Transverse colon (tissue), 4 donors: ENCODE measurements around the gene ST3GAL4. TPM values are rescaled to one million over a fixed set of nuclear protein-coding genes. Genes with fewer than 3 reads are reported as not detected.

Source experiments
- DNase-seq: peaks from one replicate; pipeline ENCODE4 v3.0.0-alpha.2; 2019
- H3K27ac ChIP-seq, 4 donors: fragments of 200-600 bp; sonication (generic); 2 replicates each; pipeline ENCODE4 v1.5.1; 2016 to 2018; ENCODE audit warnings: inconsistent platforms in 4 of 4
- H3K27me3 ChIP-seq: fragments of 200-600 bp; sonication (generic); 2 replicates; pipeline ENCODE4 v1.5.1; 2017; ENCODE audit warnings: inconsistent platforms
- H3K36me3 ChIP-seq, 4 donors: fragments of 200-600 bp; sonication (generic); 2 replicates each; pipeline ENCODE4 v1.5.1; 2017 to 2019; ENCODE audit warnings: inconsistent platforms in 4 of 4
- H3K4me1 ChIP-seq, 4 donors: fragments of 200-600 bp; sonication (generic); 2 replicates each; pipeline ENCODE4 v1.5.1; 2017 to 2020; ENCODE audit warnings: inconsistent platforms in 4 of 4
- H3K4me3 ChIP-seq, 4 donors: fragments of 200-600 bp; sonication (generic); 1 replicate in 1 of 4; 2 replicates in 3 of 4; pipeline versions ENCODE4 v1.5.1 to v1.6.1; 2017 to 2019; ENCODE audit warnings: inconsistent platforms in 4 of 4
- H3K9me3 ChIP-seq, 2 donors: fragments of 200-600 bp; sonication (generic); 2 replicates each; pipeline ENCODE4 v1.5.1; 2017 to 2019; ENCODE audit warnings: inconsistent platforms in 2 of 2
- EP300 ChIP-seq: sonication (generic); formaldehyde crosslinking; IDR thresholded peaks from one replicate; pipeline ENCODE4 v1.6.1; 2017; ENCODE audit warnings: antibody characterized with exemption, low read depth
- POLR2A ChIP-seq: fragments of 450-650 bp; IDR thresholded peaks from one replicate; pipeline ENCODE4 v1.6.1; 2016; ENCODE audit warnings: antibody characterized with exemption, mild to moderate bottlenecking, moderate library complexity
- POLR2AphosphoS5 ChIP-seq, 3 donors: sonication (generic); formaldehyde crosslinking; IDR thresholded peaks; one replicate each; pipeline ENCODE4 v1.6.1; 2016; ENCODE audit warnings: antibody characterized with exemption in 3 of 3
- WGBS, 2 donors: methylation state at CpG; one replicate each; pipeline ENCODE4 v1.1.5; 2018; ENCODE audit warnings: low coverage in 1 of 2; 5-methylcytosine and 5-hydroxymethylcytosine counted together
- in situ Hi-C, 4 donors: fragments of 200-750 bp; cut with MboI; loops; one replicate each; pipeline versions ENCODE4 v1.15.0 to v1.15.1; 2017; ENCODE audit warnings: low sequenced_read_pairs in 3 of 4, low pct_ligation_motif_present in 1 of 4, low pct_unique_long_range_greater_than_20kb in 1 of 4
- intact Hi-C: fragments of 100-400 bp; cut with DNase I; formaldehyde crosslinking; loops from one replicate; pipeline ENCODE4 v1.15.1; 2023; ENCODE audit warnings: low total_unique reads
- total RNA-seq, 4 donors: library from RNA; depleted of rRNA; stranded (reverse); fragments of >200 nt; gene quantifications; one replicate each; pipeline ENCODE4 v1.1.0, GENCODE V29; 2016
- TF ChIP-seq, protein P1 (sequence below), 5 experiments: fragments of 200-600 bp in 3 of 5; fragments of 450-650 bp in 2 of 5; sonication (generic) in 3 of 5; IDR thresholded peaks; 1 replicate in 2 of 5; 2 replicates in 3 of 5; pipeline ENCODE4 v1.5.1; 2016 to 2017; ENCODE audit warnings: antibody characterized with exemption in 5 of 5, inconsistent platforms in 3 of 5, mild to moderate bottlenecking in 2 of 5, moderate library complexity in 1 of 5

The ST3GAL4 gene
- total RNA-seq, 4 donors from 2014 or later, result 26.1 to 206 (median 166) TPM

DNA sequence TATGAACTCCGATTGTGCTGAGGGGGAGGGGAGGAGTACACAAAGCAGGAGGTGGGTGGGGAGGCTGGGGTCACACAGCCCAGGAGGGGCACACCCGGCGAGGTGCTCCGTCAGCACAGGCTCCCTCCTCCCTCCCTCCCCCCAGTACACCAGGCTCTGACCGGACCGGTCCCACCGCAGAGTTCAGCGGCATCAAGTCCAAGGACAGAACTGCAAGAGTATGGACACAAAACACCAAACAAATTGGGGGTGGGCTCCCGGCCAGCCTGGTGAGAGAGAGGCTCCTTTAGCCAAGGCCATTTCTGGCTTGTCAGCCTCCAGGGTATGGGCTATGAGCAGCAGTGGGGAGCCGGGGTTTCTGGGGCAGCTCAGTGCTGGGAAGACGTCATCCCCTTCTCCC, 68.3 kb downstream of the ST3GAL4 start:
- no peaks in the 10 kb centered on the region for H3K36me3 ChIP-seq
- 80% methylated on average over 11 of the region's 11 CpGs; no CpG with 5 or more reads in 1 of the 2 donors for WGBS, 2 donors
- no peak for TF ChIP-seq POLR2A
- no peak for TF ChIP-seq POLR2AphosphoS5 (IDR thresholded peaks at IDR 0.05)
- TF ChIP-seq EP300, result no peak
- TF ChIP-seq, protein P1, sequence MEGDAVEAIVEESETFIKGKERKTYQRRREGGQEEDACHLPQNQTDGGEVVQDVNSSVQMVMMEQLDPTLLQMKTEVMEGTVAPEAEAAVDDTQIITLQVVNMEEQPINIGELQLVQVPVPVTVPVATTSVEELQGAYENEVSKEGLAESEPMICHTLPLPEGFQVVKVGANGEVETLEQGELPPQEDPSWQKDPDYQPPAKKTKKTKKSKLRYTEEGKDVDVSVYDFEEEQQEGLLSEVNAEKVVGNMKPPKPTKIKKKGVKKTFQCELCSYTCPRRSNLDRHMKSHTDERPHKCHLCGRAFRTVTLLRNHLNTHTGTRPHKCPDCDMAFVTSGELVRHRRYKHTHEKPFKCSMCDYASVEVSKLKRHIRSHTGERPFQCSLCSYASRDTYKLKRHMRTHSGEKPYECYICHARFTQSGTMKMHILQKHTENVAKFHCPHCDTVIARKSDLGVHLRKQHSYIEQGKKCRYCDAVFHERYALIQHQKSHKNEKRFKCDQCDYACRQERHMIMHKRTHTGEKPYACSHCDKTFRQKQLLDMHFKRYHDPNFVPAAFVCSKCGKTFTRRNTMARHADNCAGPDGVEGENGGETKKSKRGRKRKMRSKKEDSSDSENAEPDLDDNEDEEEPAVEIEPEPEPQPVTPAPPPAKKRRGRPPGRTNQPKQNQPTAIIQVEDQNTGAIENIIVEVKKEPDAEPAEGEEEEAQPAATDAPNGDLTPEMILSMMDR (IDR thresholded peaks at IDR 0.05), result no peak
- H3K9me3 ChIP-seq, result no peaks in the 10 kb centered on the region
- DNase-seq, result no peak
- H3K4me3 ChIP-seq, result no peak overlapping the region
- in situ Hi-C loops (loop anchor here in 1 of 4 donors (25.0 kb wide), 1 partner anchor 111 kb away; the partner anchor contains the start of gene DCPS), intact Hi-C loops (no loop called here)
- peaks cover 21 to 54% (median 24%) of the 10 kb centered on the region in 4 donors for H3K4me1 ChIP-seq
- H3K27ac ChIP-seq, result peak overlapping the region; percentile 51 to 77 (median 64)
- H3K27me3 ChIP-seq, result no peaks in the 10 kb centered on the region

DNA sequence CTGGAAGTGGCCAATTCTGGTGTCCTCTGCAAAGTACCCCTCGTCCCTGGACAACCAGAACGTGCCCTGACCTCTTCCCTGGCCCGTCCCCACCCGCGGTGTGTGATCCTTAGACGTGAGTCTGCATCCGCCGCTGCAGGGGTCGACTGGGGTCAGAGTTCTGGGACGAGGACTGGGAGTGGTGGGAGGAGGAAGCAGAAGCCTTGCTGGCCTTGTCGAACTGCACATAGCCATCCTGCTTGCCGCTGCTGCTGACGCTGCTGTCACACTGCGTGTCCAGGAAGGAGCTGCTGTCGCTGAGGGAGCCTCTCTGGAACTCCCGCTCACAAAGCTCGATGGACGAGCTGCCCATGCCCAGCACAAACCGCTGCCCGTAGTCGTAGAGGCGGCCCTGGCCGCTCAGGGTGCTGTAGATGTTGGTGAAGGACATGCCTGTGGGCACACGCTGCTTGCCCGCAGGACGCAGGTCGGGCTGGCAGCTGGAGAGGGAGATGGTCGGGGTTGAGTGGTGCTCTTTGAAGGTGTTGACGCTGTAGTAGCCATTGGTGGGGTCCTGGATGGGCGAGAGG, 69.1 kb downstream of the ST3GAL4 start:
- H3K9me3 ChIP-seq, result no peaks in the 10 kb centered on the region
- in situ Hi-C loops, result loop anchor here in 2 of 4 donors (25.0 kb wide), 2 partner anchors 112 to 563 kb away; partner anchors contain the start of gene DCPS (in 1 of the 2)

GRCh38 chr11:126426106-126426505, 70.6 kb downstream of the ST3GAL4 start:
- peak; percentile 45 for DNase-seq
- TF ChIP-seq, protein P1 (IDR thresholded peaks at IDR 0.05), result no peak
- no peak for TF ChIP-seq EP300
- TF ChIP-seq POLR2AphosphoS5 (IDR thresholded peaks at IDR 0.05), result no peak
- TF ChIP-seq POLR2A, result no peak
- Histone ChIP-seq H3K4me1 (peaks cover 20 to 55% (median 25%) of the 10 kb centered on the region in 4 donors), H3K4me3 (no peak overlapping the region), H3K27ac (peak overlapping the region in 3 of 4 donors; percentile 2 to 41 (median 20)), H3K36me3 (no peaks in the 10 kb centered on the region), H3K27me3 (no peaks in the 10 kb centered on the region), H3K9me3 (no peaks in the 10 kb centered on the region)
- in situ Hi-C loops (loop anchor here in 2 of 4 donors (25.0 kb wide), 1 partner anchor 561 kb away; no protein-coding TSS in a partner anchor), intact Hi-C loops (no loop called here)
- 73% methylated on average over 3 of the region's 3 CpGs; no CpG with 5 or more reads in 1 of the 2 donors for WGBS, 2 donors

More for the DNA sequence above, 69.1 kb downstream of the ST3GAL4 start:
- H3K27ac ChIP-seq, result peak overlapping the region in 1 of 4 donors; percentile 77
- TF ChIP-seq POLR2AphosphoS5 (IDR thresholded peaks at IDR 0.05) (no peak), POLR2A (no peak)
- WGBS, 2 donors, result 85% methylated on average over 29 of the region's 30 CpGs; no CpG with 5 or more reads in 1 of the 2 donors
- intact Hi-C loops, result no loop called here
- no peak for DNase-seq
- H3K27me3 ChIP-seq, result no peaks in the 10 kb centered on the region
- no peak overlapping the region for H3K4me3 ChIP-seq
- H3K4me1 ChIP-seq, result peaks cover 21 to 55% (median 24%) of the 10 kb centered on the region in 4 donors
- H3K36me3 ChIP-seq, result no peaks in the 10 kb centered on the region

DNA sequence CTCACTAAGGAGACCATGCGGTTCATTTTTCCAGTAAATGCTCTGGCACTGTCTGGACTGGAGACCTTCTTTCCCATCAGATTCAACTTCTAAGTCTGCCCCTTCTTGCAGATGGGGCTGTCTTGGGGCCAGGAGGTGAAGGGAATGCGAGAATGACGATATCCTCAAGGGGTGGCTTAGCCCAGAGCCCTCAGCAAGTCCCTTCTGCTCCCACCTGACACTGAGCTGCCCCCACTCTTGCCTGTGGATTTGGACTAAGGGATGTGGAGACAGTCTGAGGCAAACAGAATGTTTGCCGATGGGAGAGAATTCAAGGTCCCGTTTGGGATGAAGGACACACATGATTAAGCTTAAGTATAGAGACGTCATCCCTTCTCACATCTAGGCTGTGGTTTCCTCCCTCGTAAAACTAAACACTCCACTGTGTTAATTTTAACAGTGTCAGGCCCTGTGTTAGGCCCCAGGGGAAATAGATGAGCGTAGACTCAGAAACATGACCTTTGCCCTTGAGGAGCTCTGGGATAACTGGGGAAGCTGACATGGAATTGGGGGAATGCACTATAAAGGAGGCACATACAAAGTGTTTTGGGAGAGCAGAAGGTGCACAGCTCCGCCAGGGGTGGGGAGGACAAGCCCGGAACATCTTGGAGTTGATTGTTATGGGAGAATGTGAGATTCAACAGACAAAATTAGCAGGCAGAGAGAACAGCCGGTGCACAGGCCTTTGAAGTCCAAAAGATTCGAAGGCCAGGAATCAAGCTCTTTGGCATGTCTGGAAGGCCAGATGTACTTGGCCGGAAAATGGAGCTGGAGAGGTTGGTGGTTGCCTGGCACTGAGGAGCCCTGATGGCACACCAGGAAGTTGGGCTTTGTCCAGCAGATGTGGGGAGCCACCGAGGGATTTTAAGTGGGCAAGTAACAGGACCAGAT, 71.6 kb downstream of the ST3GAL4 start:
- WGBS, 2 donors, result 69 to 87% methylated on average over 6 to 14 of the region's 14 CpGs
- Histone ChIP-seq H3K4me1 (peaks cover 17 to 56% (median 28%) of the 10 kb centered on the region in 4 donors), H3K27me3 (no peaks in the 10 kb centered on the region), H3K36me3 (no peaks in the 10 kb centered on the region), H3K9me3 (no peaks in the 10 kb centered on the region), H3K27ac (peak overlapping the region; percentile 2 to 28 (median 11)), H3K4me3 (no peak overlapping the region)
- TF ChIP-seq, protein P1 (IDR thresholded peaks at IDR 0.05), result no peak
- TF ChIP-seq POLR2AphosphoS5 (IDR thresholded peaks at IDR 0.05) (no peak), POLR2A (no peak), EP300 (no peak)
- in situ Hi-C loops (loop anchor here in 2 of 4 donors (25.0 kb wide), 1 partner anchor 560 kb away; no protein-coding TSS in a partner anchor), intact Hi-C loops (no loop called here)
- DNase-seq, result no peak
